ENCODE data around the gene CNTN5.
"Not testable (repeated sequence)": the region's sequence is repeated elsewhere in the genome, so short reads cannot be mapped to it uniquely, and the experiment has no call there.

The CNTN5 gene

GRCh38 chr11:99020352-99021225 lies at the start of gene CNTN5:
Gene CNTN5, plus strand, starts transcription at chr11:99020949.
- peak; percentile 75 for DNase-seq

GRCh38 chr11:98979205-98979604 lies 41.5 kb upstream of the CNTN5 start:
- DNase-seq: no peak

GRCh38 chr11:99015634-99016454 lies 4.9 kb upstream of the CNTN5 start:
- no peak for DNase-seq

GRCh38 chr11:99019696-99020095 lies 1.1 kb upstream of the CNTN5 start:
- no peak for DNase-seq

- no peak for DNase-seq
Measured at GRCh38 chr11:99037057-99037456, 16.3 kb downstream of the CNTN5 start.

- no peak for DNase-seq
Measured at GRCh38 chr11:99063331-99063730, 42.6 kb downstream of the CNTN5 start.

GRCh38 chr11:99065121-99065520 lies 44.4 kb downstream of the CNTN5 start:
- no peak for DNase-seq

- DNase-seq: no peak
Measured at GRCh38 chr11:99066618-99067317, 46.0 kb downstream of the CNTN5 start.

GRCh38 chr11:99068832-99069231 lies 48.1 kb downstream of the CNTN5 start:
- no peak for DNase-seq

GRCh38 chr11:99069856-99070444 lies 49.2 kb downstream of the CNTN5 start:
- peak; percentile 28 for DNase-seq

- no peak for DNase-seq
Measured at GRCh38 chr11:99079576-99079975, 58.8 kb downstream of the CNTN5 start.

GRCh38 chr11:99080154-99080553 lies 59.4 kb downstream of the CNTN5 start:
- DNase-seq: no peak

GRCh38 chr11:99098258-99098657 lies 77.5 kb downstream of the CNTN5 start:
- no peak for DNase-seq

- no peak for DNase-seq
Measured at GRCh38 chr11:99098751-99099150, 78.0 kb downstream of the CNTN5 start.

- no peak for DNase-seq
Measured at GRCh38 chr11:99117603-99118002, 96.9 kb downstream of the CNTN5 start.

- not testable (repeated sequence) for DNase-seq
Measured at GRCh38 chr11:99133862-99134261, 113.1 kb downstream of the CNTN5 start.

GRCh38 chr11:99135508-99135907 lies 114.8 kb downstream of the CNTN5 start:
- DNase-seq: no peak

- DNase-seq: no peak
Measured at GRCh38 chr11:99142237-99142636, 121.5 kb downstream of the CNTN5 start.

- no peak for DNase-seq
Measured at GRCh38 chr11:99148352-99148751, 127.6 kb downstream of the CNTN5 start.

GRCh38 chr11:99154277-99154676 lies 133.5 kb downstream of the CNTN5 start:
- DNase-seq: no peak

GRCh38 chr11:99160447-99160846 lies 139.7 kb downstream of the CNTN5 start:
- DNase-seq: no peak

- DNase-seq: no peak
Measured at GRCh38 chr11:99162819-99163218, 142.1 kb downstream of the CNTN5 start.

GRCh38 chr11:99170591-99170990 lies 149.8 kb downstream of the CNTN5 start:
- DNase-seq: no peak

All from femur (tissue), 1 donor.